ENCODE data around the gene IFI30. TPM values are rescaled to one million over a fixed set of nuclear protein-coding genes. Genes with fewer than 3 reads are reported as not detected.

IFI30 gene
- total RNA-seq, 1 experiment from 2014 or later, result 23.6 TPM

GRCh38 chr19:18176367-18177310 is 3.0 kb downstream of the IFI30 start:
- Mint-ChIP-seq H3K4me1 (peaks cover 7 to 18% of the 10 kb centered on the region in 2 experiments), H3K36me3 (ENCODE audit: insufficient read depth in 1 of 3, low read depth in 3 of 3) (peaks cover under 1 to 18% (median 3%) of the 10 kb centered on the region in 3 experiments; a peak in 4 of 7 replicates), H3K4me3 (no peak overlapping the region), H3K27me3 (ENCODE audit: low read depth) (peaks cover 17% of the 10 kb centered on the region), H3K27ac (peak overlapping the region in 1 of 3 experiments; percentile 74; a peak in 2 of 7 replicates), H3K9me3 (no peaks in the 10 kb centered on the region)
- Histone ChIP-seq H3K14ac (ENCODE audit: insufficient read depth, low read length) (no peak overlapping the region), H3K27me3 (ENCODE audit: insufficient read depth, low read length) (no peaks in the 10 kb centered on the region), H3K18ac (ENCODE audit: insufficient read length, low read depth, low read length) (no peak overlapping the region), H3K56ac (ENCODE audit: insufficient read length, low read depth, low read length) (no peak overlapping the region), H3K23ac (ENCODE audit: insufficient read length, low read depth, low read length) (no peak overlapping the region), H4K5ac (ENCODE audit: insufficient read length, low read depth, low read length) (no peak overlapping the region), H2AK5ac (ENCODE audit: insufficient read length, low read length) (no peak overlapping the region), H3K79me1 (ENCODE audit: insufficient read depth, low read depth, low read length, poor library complexity, severe bottlenecking) (no peaks in the 10 kb centered on the region), H2BK120ac (ENCODE audit: low read depth, low read length, poor library complexity, severe bottlenecking) (no peak overlapping the region), H3K27ac (ENCODE audit: insufficient read length, low read depth, low read length) (no peak overlapping the region), H3K9ac (ENCODE audit: extremely low read depth, insufficient read length, low read length) (no peak overlapping the region), H2BK20ac (ENCODE audit: low read depth, low read length, poor library complexity, severe bottlenecking) (no peak overlapping the region), H2BK12ac (ENCODE audit: insufficient read length, low read depth, low read length) (no peak overlapping the region), H3K4me1 (ENCODE audit: insufficient read depth, low read length) (no peaks in the 10 kb centered on the region; the same call in 1 of the 2 replicates), H2BK15ac (ENCODE audit: low read depth, low read length) (no peak overlapping the region), H4K8ac (replicated peaks; ENCODE audit: insufficient read length, low read depth, low read length) (no peak overlapping the region), H3T11ph (ENCODE audit: low read length) (no peak overlapping the region), H2BK5ac (ENCODE audit: insufficient read length, low read length) (no peak overlapping the region), H3K4me2 (ENCODE audit: insufficient read depth, insufficient read length, low read length) (no peak overlapping the region), H4K20me1 (ENCODE audit: control insufficient read depth, insufficient read depth, insufficient read length) (no peaks in the 10 kb centered on the region), H3K4ac (ENCODE audit: low read depth, low read length) (no peak overlapping the region), H2AFZ (ENCODE audit: low read length) (no peak overlapping the region), H3K9me3 (ENCODE audit: control insufficient read depth, low read depth, low read length) (no peaks in the 10 kb centered on the region), H3K79me2 (ENCODE audit: insufficient read depth, low read length) (no peaks in the 10 kb centered on the region), H4K91ac (ENCODE audit: insufficient read length, low read depth, low read length) (no peak overlapping the region), H3K23me2 (ENCODE audit: insufficient read length, low read depth, low read length, poor library complexity, severe bottlenecking) (peaks cover 10% of the 10 kb centered on the region)
- TF ChIP-seq CTCF (conservative IDR thresholded peaks at IDR 0.05), result no peak
- WGBS (ENCODE audit: extremely low coverage, insufficient read length, low lambda C conversion rate), result no CpG with 5 or more reads among the region's 19 CpGs
- DNase-seq, result no peak
